Natural killer cell (primary cell): ENCODE results near the gene ZNF221. TPM values are rescaled to one million over a fixed set of nuclear protein-coding genes. Genes with fewer than 3 reads are reported as not detected.

Source experiments
- ATAC-seq, 3 donors: fragments of 150-1000 bp in 2 of 3; fragments of 200-7000 bp in 1 of 3; cut with Tn5 transposase; 1 replicate in 1 of 3; 2 replicates in 2 of 3; pipeline ENCODE4 v1.10.0; 2021; ENCODE audit warnings: mild to moderate bottlenecking in 2 of 3, moderate library complexity in 2 of 3
- DNase-seq, 2 donors: peaks; one replicate each; pipeline versions ENCODE4 v3.0.0 to v3.0.0-alpha.2; 2013 to 2021; ENCODE audit warnings: mixed read lengths in 1 of 2
- H3K27ac ChIP-seq: one replicate; pipeline ENCODE4 v1.5.1; 2013; ENCODE audit warnings: mild to moderate bottlenecking, low read length
- H3K27me3 ChIP-seq: one replicate; pipeline ENCODE4 v1.6.1; 2013; ENCODE audit warnings: low read length; ENCODE audit not compliant: control insufficient read depth, insufficient read depth
- H3K36me3 ChIP-seq: one replicate; pipeline ENCODE4 v1.6.1; 2013; ENCODE audit warnings: low read length; ENCODE audit not compliant: control insufficient read depth, insufficient read depth
- H3K4me1 ChIP-seq: one replicate; pipeline ENCODE4 v1.6.1; 2013; ENCODE audit warnings: low read length; ENCODE audit not compliant: control insufficient read depth, insufficient read depth
- H3K4me3 ChIP-seq: one replicate; pipeline ENCODE4 v1.5.1; 2013; ENCODE audit warnings: low read length
- H3K9me3 ChIP-seq: one replicate; pipeline ENCODE4 v1.6.1; 2013; ENCODE audit warnings: low read length; ENCODE audit not compliant: control insufficient read depth, insufficient read depth
- H3K27ac Mint-ChIP-seq, 2 donors: one replicate each; pipeline ENCODE4 v1.8.0; 2022; ENCODE audit warnings: mild to moderate bottlenecking in 2 of 2, mixed read lengths in 2 of 2, moderate library complexity in 1 of 2
- H3K27me3 Mint-ChIP-seq, 2 donors: one replicate each; pipeline ENCODE4 v1.8.0; 2022; ENCODE audit warnings: low read depth in 2 of 2, mixed read lengths in 2 of 2
- H3K36me3 Mint-ChIP-seq: one replicate; pipeline ENCODE4 v1.8.0; 2022; ENCODE audit warnings: mixed read lengths
- H3K4me1 Mint-ChIP-seq, 2 donors: one replicate each; pipeline ENCODE4 v1.8.0; 2022; ENCODE audit warnings: mixed read lengths in 2 of 2
- H3K4me3 Mint-ChIP-seq: one replicate; pipeline ENCODE4 v1.8.0; 2022; ENCODE audit warnings: mild to moderate bottlenecking, moderate library complexity, mixed read lengths
- H3K9me3 Mint-ChIP-seq, 2 donors: one replicate each; pipeline ENCODE4 v1.8.0; 2022; ENCODE audit warnings: mixed read lengths in 2 of 2
- CTCF ChIP-seq: fragments of 200-600 bp; IDR thresholded peaks from one replicate; pipeline ENCODE4 v1.8.0; 2022; ENCODE audit warnings: antibody characterized with exemption
- WGBS: methylation state at CpG from one replicate; pipeline ENCODE4 v1.1.7; 2013; ENCODE audit warnings: missing lambda C conversion rate; ENCODE audit not compliant: insufficient coverage; 5-methylcytosine and 5-hydroxymethylcytosine counted together
- intact Hi-C: fragments of 100-400 bp; cut with micrococcal nuclease; formaldehyde crosslinking; loops from one replicate; pipeline ENCODE4 v1.14.2; 2022
- total RNA-seq, 4 donors: library from RNA; stranded (reverse); fragments of 120-200 nt in 1 of 4; gene quantifications; one replicate each; pipeline versions ENCODE4 v1.2.3 to v1.2.4, GENCODE V29; 2013 to 2022

The ZNF221 gene
- total RNA-seq, 3 donors from 2014 or later (not counting 1 experiment from before 2014, with no cell fraction given): 1.9 to 2.7 (median 2.2) TPM

- H3K27ac Mint-ChIP-seq: peak overlapping the region; percentile 63 to 90
- Histone ChIP-seq H3K4me3 (peak overlapping the region; percentile 75), H3K9me3 (no peaks in the 10 kb centered on the region), H3K27me3 (no peaks in the 10 kb centered on the region), H3K36me3 (peaks cover 12% of the 10 kb centered on the region), H3K27ac (peak overlapping the region; percentile 49), H3K4me1 (peaks cover 9% of the 10 kb centered on the region)
- no peaks in the 10 kb centered on the region for H3K27me3 Mint-ChIP-seq
- H3K4me1 Mint-ChIP-seq: peaks cover 0 to 5% of the 10 kb centered on the region in 2 donors
- DNase-seq (peak in 1 of 2 donors; percentile 24), ATAC-seq (peak in 2 of 3 donors; percentile 7 to 9)
- TF ChIP-seq CTCF: no peak
- H3K9me3 Mint-ChIP-seq: no peaks in the 10 kb centered on the region
- intact Hi-C loops: loop anchor here (1.0 kb wide), 1 partner anchor 18 kb away; the partner anchor contains the start of gene ZNF230
- peak overlapping the region; percentile 91 for H3K4me3 Mint-ChIP-seq
- peaks cover 14% of the 10 kb centered on the region for H3K36me3 Mint-ChIP-seq
- 6% methylated on average over 14 of the region's 14 CpGs for WGBS
Measured at GRCh38 chr19:43984687-43985000, 33.6 kb downstream of the ZNF221 start.

GRCh38 chr19:43997631-43998290 is 46.7 kb downstream of the ZNF221 start:
- H3K4me1 Mint-ChIP-seq: peaks cover 9 to 10% of the 10 kb centered on the region in 2 donors
- DNase-seq: no peak
- Histone ChIP-seq H3K27me3 (no peaks in the 10 kb centered on the region), H3K27ac (no peak overlapping the region), H3K4me3 (no peak overlapping the region), H3K9me3 (peaks cover 12% of the 10 kb centered on the region), H3K36me3 (peaks cover 34% of the 10 kb centered on the region), H3K4me1 (peaks cover 7% of the 10 kb centered on the region)
- H3K27ac Mint-ChIP-seq: no peak overlapping the region
- ATAC-seq: no peak
- peaks cover 17% of the 10 kb centered on the region for H3K36me3 Mint-ChIP-seq
- H3K27me3 Mint-ChIP-seq: peaks cover 0 to 3% of the 10 kb centered on the region in 2 donors
- peaks cover 9 to 13% of the 10 kb centered on the region in 2 donors for H3K9me3 Mint-ChIP-seq
- intact Hi-C loops: no loop called here
- WGBS: 88% methylated on average over 10 of the region's 10 CpGs
- no peak for TF ChIP-seq CTCF
- no peak overlapping the region for H3K4me3 Mint-ChIP-seq

GRCh38 chr19:44002212-44002565 is 51.2 kb downstream of the ZNF221 start:
- peaks cover 9 to 10% of the 10 kb centered on the region in 2 donors for H3K9me3 Mint-ChIP-seq
- DNase-seq (no peak), ATAC-seq (no peak)
- peaks cover 13% of the 10 kb centered on the region for H3K36me3 Mint-ChIP-seq
- H3K4me1 Mint-ChIP-seq: peaks cover 32 to 33% of the 10 kb centered on the region in 2 donors
- H3K9me3 ChIP-seq: peaks cover 7% of the 10 kb centered on the region
- peaks cover 0 to 3% of the 10 kb centered on the region in 2 donors for H3K27me3 Mint-ChIP-seq
- peaks cover 16% of the 10 kb centered on the region for H3K4me1 ChIP-seq
- no peaks in the 10 kb centered on the region for H3K27me3 ChIP-seq
- WGBS: 23% methylated on average over 8 of the region's 8 CpGs
- peak overlapping the region; percentile 70 for H3K4me3 ChIP-seq
- intact Hi-C loops: loop anchor here (1.0 to 2.0 kb wide), 3 partner anchors 18 to 93 kb away; partner anchors contain the start of genes ZNF155, ZNF222 and ZNF224
- H3K36me3 ChIP-seq: peaks cover 5% of the 10 kb centered on the region
- peak overlapping the region; percentile 87 to 93 for H3K27ac Mint-ChIP-seq
- H3K27ac ChIP-seq: peak overlapping the region; percentile 73
- TF ChIP-seq CTCF: no peak
- H3K4me3 Mint-ChIP-seq: peak overlapping the region; percentile 97
